NB4 (cell line): ENCODE data around the gene YAP1.

Experiments
- DNase-seq: peaks from one replicate; pipeline ENCODE4 v3.0.0; 2010; ENCODE audit warnings: low read depth
- H3K4me3 ChIP-seq: one replicate; pipeline ENCODE4 v1.5.1; 2011; ENCODE audit warnings: mild to moderate bottlenecking, low read depth, low read length, moderate library complexity
- CTCF ChIP-seq: IDR thresholded peaks from one replicate; pipeline ENCODE4 v1.5.1; 2012; ENCODE audit warnings: low read depth, low read length
- MAX ChIP-seq: IDR thresholded peaks from 2 replicates; pipeline ENCODE4 v1.6.1; 2011; ENCODE audit warnings: low read depth, low read length
- MYC ChIP-seq: IDR thresholded peaks from 2 replicates; pipeline ENCODE4 v1.6.1; 2011; ENCODE audit warnings: low read depth, low read length
- POLR2A ChIP-seq: IDR thresholded peaks from 2 replicates; pipeline ENCODE4 v1.6.1; 2011; ENCODE audit warnings: mild to moderate bottlenecking; ENCODE audit not compliant: insufficient read length; ENCODE audit errors: extremely low read depth

Gene YAP1

GRCh38 chr11:102166175-102167064 is 56.2 kb downstream of the YAP1 start:
- no peak overlapping the region for H3K4me3 ChIP-seq
- no peak for DNase-seq

GRCh38 chr11:102168481-102168880 is 58.2 kb downstream of the YAP1 start:
- no peak for TF ChIP-seq POLR2A
- TF ChIP-seq CTCF, result no peak
- no peak for TF ChIP-seq MYC
- TF ChIP-seq MAX, result no peak
- H3K4me3 ChIP-seq, result no peak overlapping the region
- DNase-seq, result no peak

More at GRCh38 chr11:102166175-102167064, 56.2 kb downstream of the YAP1 start:
- TF ChIP-seq MAX (no peak), CTCF (no peak), POLR2A (no peak)

GRCh38 chr11:102171101-102171500 is 60.9 kb downstream of the YAP1 start:
- TF ChIP-seq MAX (no peak), POLR2A (no peak), MYC (no peak), CTCF (no peak)
- H3K4me3 ChIP-seq, result no peak overlapping the region
- DNase-seq, result no peak

- H3K4me3 ChIP-seq, result no peak overlapping the region
- TF ChIP-seq CTCF (no peak), MAX (no peak), MYC (no peak), POLR2A (no peak)
- DNase-seq, result no peak
These were observed 62.0 kb downstream of the YAP1 start for GRCh38 chr11:102172127-102172848.

- H3K4me3 ChIP-seq, result no peak overlapping the region
- no peak for DNase-seq
- TF ChIP-seq CTCF, result no peak
- TF ChIP-seq MYC, result no peak
- TF ChIP-seq POLR2A, result no peak
- TF ChIP-seq MAX, result no peak
These were observed 66.9 kb downstream of the YAP1 start for GRCh38 chr11:102177126-102177525.
